Activated naive CD8-positive, alpha-beta T cell treated with anti-CD3 and anti-CD28 coated beads, Interleukin-2, amount 50 U/mL, for 16 hours (primary cell): ENCODE results near the gene RAPGEF2.
"Not testable (repeated sequence)": the region's sequence is repeated elsewhere in the genome, so short reads cannot be mapped to it uniquely, and the experiment has no call there.

Experiments
- DNase-seq: peaks from one replicate; pipeline ENCODE4 v3.0.0-alpha.2; 2020; ENCODE audit warnings: low read depth, low spot score

Gene RAPGEF2

GRCh38 chr4:159308566-159309340 is 205.9 kb downstream of the RAPGEF2 start:
- DNase-seq = no peak

GRCh38 chr4:159312236-159312635 is 209.4 kb downstream of the RAPGEF2 start:
- no peak for DNase-seq

GRCh38 chr4:159315879-159316278 is 213.0 kb downstream of the RAPGEF2 start:
- DNase-seq = not testable (repeated sequence)

GRCh38 chr4:159317203-159317602 is 214.3 kb downstream of the RAPGEF2 start:
- DNase-seq = no peak

- no peak for DNase-seq
Observed at GRCh38 chr4:159319027-159319426, 216.1 kb downstream of the RAPGEF2 start.

GRCh38 chr4:159326480-159326879 is 223.6 kb downstream of the RAPGEF2 start:
- no peak for DNase-seq

- no peak for DNase-seq
Observed at GRCh38 chr4:159328766-159329165, 225.9 kb downstream of the RAPGEF2 start.

GRCh38 chr4:159334461-159334860 is 231.6 kb downstream of the RAPGEF2 start:
- no peak for DNase-seq

GRCh38 chr4:159337041-159337440 is 234.2 kb downstream of the RAPGEF2 start:
- no peak for DNase-seq

- no peak for DNase-seq
Observed at GRCh38 chr4:159341522-159341921, 238.6 kb downstream of the RAPGEF2 start.

- DNase-seq = no peak
Observed at GRCh38 chr4:159342374-159342773, 239.5 kb downstream of the RAPGEF2 start.

GRCh38 chr4:159343116-159343515 is 240.2 kb downstream of the RAPGEF2 start:
- no peak for DNase-seq

- DNase-seq = no peak
Observed at GRCh38 chr4:159344877-159345276, 242.0 kb downstream of the RAPGEF2 start.

- DNase-seq = no peak
Observed at GRCh38 chr4:159346681-159347080, 243.8 kb downstream of the RAPGEF2 start.

- DNase-seq = no peak
Observed at GRCh38 chr4:159347813-159348212, 244.9 kb downstream of the RAPGEF2 start.

- DNase-seq = no peak
Observed at GRCh38 chr4:159349332-159349731, 246.5 kb downstream of the RAPGEF2 start.

- DNase-seq = no peak
Observed at GRCh38 chr4:159352609-159353008, 249.7 kb downstream of the RAPGEF2 start.

- no peak for DNase-seq
Observed at GRCh38 chr4:159353422-159354116, 250.7 kb downstream of the RAPGEF2 start.

- no peak for DNase-seq
Observed at GRCh38 chr4:159355466-159355865, 252.6 kb downstream of the RAPGEF2 start.

- DNase-seq = no peak
Observed at GRCh38 chr4:159357350-159357749, 254.5 kb downstream of the RAPGEF2 start.

GRCh38 chr4:159358226-159358625 is 255.3 kb downstream of the RAPGEF2 start:
- DNase-seq = no peak

- DNase-seq = no peak
Observed at GRCh38 chr4:159360549-159360948, 257.7 kb downstream of the RAPGEF2 start.

GRCh38 chr4:159363361-159363760 is 260.5 kb downstream of the RAPGEF2 start:
- DNase-seq = no peak
